ENCODE results near the gene QDPR. TPM values are rescaled to one million over a fixed set of nuclear protein-coding genes. Genes with fewer than 3 reads are reported as not detected.

QDPR gene
- total and polyA plus RNA-seq, 9 of the 15 experiments (the other 6 are each of a cell fraction or from before 2014, with no cell fraction given), result 5.7 to 29.7 (median 17.2) TPM

DNA sequence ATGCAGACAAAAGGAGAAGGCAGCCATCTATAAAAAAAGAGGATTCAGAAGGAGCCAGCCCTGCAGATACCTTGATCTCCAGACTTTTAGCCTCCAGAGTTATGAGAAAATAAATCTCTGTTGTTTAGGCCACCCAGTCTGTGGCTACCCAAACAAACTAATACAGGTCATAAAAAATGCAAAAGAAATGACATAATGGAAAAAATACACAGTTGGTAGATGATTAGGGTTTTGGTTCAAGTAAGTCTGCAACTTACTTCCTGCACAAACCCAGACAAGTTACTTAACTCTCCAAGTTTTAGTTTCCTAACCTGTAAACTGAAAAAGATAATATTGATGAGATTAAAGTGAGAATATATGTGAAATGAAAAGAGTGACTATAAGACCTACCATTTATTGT is 11.3 kb downstream of the QDPR start (continued):
- TF ChIP-seq POLR2AphosphoS5 (IDR thresholded peaks at IDR 0.05; ENCODE audit: control insufficient read depth, insufficient read depth, low read depth, low read length), result no peak
- no peak for TF ChIP-seq RFX7 (CRISPR knock-in tag; IDR thresholded peaks at IDR 0.05)
- no peak for TF ChIP-seq ETV5 (CRISPR knock-in tag; IDR thresholded peaks at IDR 0.05; ENCODE audit: low read depth)

DNA sequence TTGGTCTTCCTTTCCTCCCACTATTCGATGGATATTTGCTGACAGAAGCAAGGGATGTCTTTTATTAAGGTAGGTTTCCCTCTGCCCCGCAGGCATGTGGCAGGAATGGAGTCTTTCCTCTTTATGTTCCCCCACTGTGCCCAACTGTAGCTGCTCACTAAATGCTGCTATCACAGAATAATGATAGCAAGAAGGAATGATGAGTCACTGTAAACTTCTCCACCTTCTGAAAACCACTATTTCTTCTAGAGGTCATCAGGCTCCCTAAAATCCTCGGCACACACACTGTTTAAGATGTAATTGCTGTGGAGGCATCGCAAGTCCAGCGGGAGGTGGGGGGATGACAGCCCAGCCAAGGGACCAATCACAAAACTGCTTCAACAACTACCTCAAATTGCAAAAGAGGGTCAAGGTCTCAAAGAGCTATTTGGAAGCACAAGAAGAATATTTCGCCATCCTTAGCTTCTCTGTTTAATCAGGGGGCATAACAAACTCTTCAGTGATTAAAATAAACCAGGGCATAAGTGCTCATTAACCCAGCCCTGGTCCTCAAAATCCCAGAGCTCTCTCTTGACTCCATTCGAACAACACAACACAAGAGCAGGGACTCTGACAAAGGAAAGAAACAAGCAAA is 13.9 kb downstream of the QDPR start:
- no peaks in the 10 kb centered on the region for H3K9me3 ChIP-seq (replicated peaks; ENCODE audit: control insufficient read depth, insufficient read depth, low read depth, low read length)
- FAIRE-seq, result no peak
- no peak overlapping the region for H3K27ac ChIP-seq (ENCODE audit: extremely low read depth, low read depth, low read length)
- no peak for DNase-seq (ENCODE audit: extremely low read depth in 1 of 4, low spot score in 3 of 4)
- in situ Hi-C loops (cut with MboI), result no loop called here
- ATAC-seq, result no peak
- peaks cover 0 to 20% of the 10 kb centered on the region in 2 experiments; a peak in 4 of 5 replicates for H3K4me1 ChIP-seq (replicated peaks in 1 of 2; ENCODE audit: control insufficient read depth in 2 of 2, insufficient read depth in 2 of 2, low read length in 2 of 2)
- no TSS peak for BruUV-seq (replicated peaks)
- CTCF ChIA-PET (ENCODE audit: low intra/inter-chr PET ratio), result no interaction called here
- H3K9ac ChIP-seq (ENCODE audit: insufficient read depth in 1 of 2, low read depth in 2 of 2, low read length in 2 of 2), result no peak overlapping the region
- 59% methylated on average over 6 of the region's 7 CpGs for WGBS (ENCODE audit: insufficient coverage, low coverage, missing lambda C conversion rate)
- POLR2A ChIA-PET, result no interaction called here
- H3K79me2 ChIP-seq (ENCODE audit: control insufficient read depth, insufficient read depth, low read length), result peaks cover 14% of the 10 kb centered on the region; the same call in 2 of the 3 replicates
- H2AFZ ChIP-seq (ENCODE audit: low read depth, low read length), result no peak overlapping the region
- H4K20me1 ChIP-seq (replicated peaks; ENCODE audit: control insufficient read depth, insufficient read depth, low read length), result no peaks in the 10 kb centered on the region
- H3K9me1 ChIP-seq (ENCODE audit: control insufficient read depth, insufficient read depth, low read length), result no peaks in the 10 kb centered on the region
- no peak overlapping the region; the same call in 1 of the 2 replicates for H3K4me2 ChIP-seq (ENCODE audit: insufficient read depth, low read length)
- no peak overlapping the region for H3K4me3 ChIP-seq
- no peaks in the 10 kb centered on the region; a peak in 1 of 5 replicates for H3K27me3 ChIP-seq (ENCODE audit: control insufficient read depth in 2 of 2, insufficient read depth in 2 of 2, low read length in 2 of 2)
- H3K36me3 ChIP-seq (ENCODE audit: control insufficient read depth, insufficient read depth, low read length), result peaks cover 87% of the 10 kb centered on the region
- intact Hi-C loops (cut with micrococcal nuclease), result no loop called here
- peak; percentile 72 for TF ChIP-seq MAFG (tag; conservative IDR thresholded peaks at IDR 0.05)
- no peak for TF ChIP-seq SMARCE1 (IDR thresholded peaks at IDR 0.05)
- TF ChIP-seq ZNF395 (CRISPR knock-in tag; IDR thresholded peaks at IDR 0.05), result no peak
- TF ChIP-seq CBFA2T3 (IDR thresholded peaks at IDR 0.05), result no peak
- TF ChIP-seq SNRNP70 (optimal IDR thresholded peaks at IDR 0.05; ENCODE audit: low read depth, low read length), result no peak
- 0 out of 2 replicates have a peak, but pooled peaks have one; percentile 12 for TF ChIP-seq ATF3 (IDR thresholded peaks at IDR 0.05)
- TF ChIP-seq ATF3 (CRISPR knock-in tag; conservative IDR thresholded peaks at IDR 0.05), result no peak
- TF ChIP-seq ZNF316 (IDR thresholded peaks at IDR 0.05), result peak; percentile 52; the same call in 1 of the 2 replicates
- no peak for TF ChIP-seq SMAD1 (IDR thresholded peaks at IDR 0.05; ENCODE audit: low read depth, low read length, partially characterized antibody)
- TF ChIP-seq C11orf30 (IDR thresholded peaks at IDR 0.05; ENCODE audit: low read depth), result peak; percentile 51
- no peak for TF ChIP-seq ATF2 (CRISPR knock-in tag; IDR thresholded peaks at IDR 0.05)
- TF ChIP-seq, protein P1, sequence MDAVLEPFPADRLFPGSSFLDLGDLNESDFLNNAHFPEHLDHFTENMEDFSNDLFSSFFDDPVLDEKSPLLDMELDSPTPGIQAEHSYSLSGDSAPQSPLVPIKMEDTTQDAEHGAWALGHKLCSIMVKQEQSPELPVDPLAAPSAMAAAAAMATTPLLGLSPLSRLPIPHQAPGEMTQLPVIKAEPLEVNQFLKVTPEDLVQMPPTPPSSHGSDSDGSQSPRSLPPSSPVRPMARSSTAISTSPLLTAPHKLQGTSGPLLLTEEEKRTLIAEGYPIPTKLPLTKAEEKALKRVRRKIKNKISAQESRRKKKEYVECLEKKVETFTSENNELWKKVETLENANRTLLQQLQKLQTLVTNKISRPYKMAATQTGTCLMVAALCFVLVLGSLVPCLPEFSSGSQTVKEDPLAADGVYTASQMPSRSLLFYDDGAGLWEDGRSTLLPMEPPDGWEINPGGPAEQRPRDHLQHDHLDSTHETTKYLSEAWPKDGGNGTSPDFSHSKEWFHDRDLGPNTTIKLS (IDR thresholded peaks at IDR 0.05; ENCODE audit: borderline replicate concordance, low read depth), result no peak
- TF ChIP-seq HDAC2 (IDR thresholded peaks at IDR 0.05), result no peak
- TF ChIP-seq ILF3 (IDR thresholded peaks at IDR 0.05; ENCODE audit: borderline replicate concordance), result no peak
- no peak for TF ChIP-seq BMI1 (IDR thresholded peaks at IDR 0.05; ENCODE audit: low read length)

All from K562 (cell line).